ENCODE data around the gene PROS1. TPM values are rescaled to one million over a fixed set of nuclear protein-coding genes. Genes with fewer than 3 reads are reported as not detected.

PROS1 gene
- 16.9 and 19.2 TPM in 2 replicates for total RNA-seq

DNA sequence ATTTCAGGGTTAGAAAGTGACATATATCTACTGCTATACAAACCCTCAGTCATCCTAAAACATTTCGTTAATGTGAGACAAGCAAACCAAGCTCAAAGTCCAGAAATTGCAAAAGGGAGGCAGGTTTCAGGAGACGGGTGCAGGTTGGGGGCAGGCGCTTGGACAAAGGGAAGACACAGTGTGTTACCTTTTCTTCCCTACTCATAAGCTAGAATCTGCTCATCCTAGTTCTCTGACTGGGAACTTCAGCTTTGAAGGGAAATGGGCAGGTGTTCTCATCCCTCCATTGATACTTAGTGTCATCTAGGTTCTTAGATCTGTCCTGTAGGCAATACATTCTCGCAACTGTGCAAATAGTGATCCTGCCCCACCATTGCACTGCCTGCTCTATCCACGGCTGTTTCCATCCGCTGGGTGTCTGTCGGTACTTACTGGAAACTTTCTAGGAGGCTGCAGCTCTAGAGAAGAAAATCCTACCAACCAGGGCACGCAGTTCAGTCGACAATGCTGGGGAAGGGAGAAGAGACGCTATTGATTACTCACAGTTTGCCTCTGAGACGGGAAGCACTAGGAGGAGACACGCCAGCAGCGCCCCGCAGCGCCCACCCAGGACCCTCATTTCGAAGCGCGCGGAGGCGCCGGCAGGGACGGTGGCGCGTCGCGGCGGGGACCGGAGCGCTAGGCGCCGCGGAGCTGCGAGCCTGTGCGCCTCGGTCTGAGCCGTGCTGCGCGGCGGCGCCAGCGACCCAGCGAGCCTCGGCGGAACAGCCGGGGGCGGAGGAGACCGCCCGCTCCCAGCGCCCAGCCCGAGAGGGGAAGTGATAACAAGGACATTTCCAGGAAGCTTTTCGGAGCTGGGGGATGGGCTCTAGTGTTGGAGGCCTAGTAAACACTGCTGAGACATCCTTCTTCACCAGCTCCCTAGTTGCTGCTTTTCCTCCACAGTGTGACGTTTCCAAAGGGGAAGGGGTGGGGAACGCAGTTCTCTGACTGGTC, at the start of gene PROS1:
PROS1 (minus strand) TSS at position 766 of the 996 bp plus-strand sequence; CDS start at position 619, 147 bp downstream.

DNA sequence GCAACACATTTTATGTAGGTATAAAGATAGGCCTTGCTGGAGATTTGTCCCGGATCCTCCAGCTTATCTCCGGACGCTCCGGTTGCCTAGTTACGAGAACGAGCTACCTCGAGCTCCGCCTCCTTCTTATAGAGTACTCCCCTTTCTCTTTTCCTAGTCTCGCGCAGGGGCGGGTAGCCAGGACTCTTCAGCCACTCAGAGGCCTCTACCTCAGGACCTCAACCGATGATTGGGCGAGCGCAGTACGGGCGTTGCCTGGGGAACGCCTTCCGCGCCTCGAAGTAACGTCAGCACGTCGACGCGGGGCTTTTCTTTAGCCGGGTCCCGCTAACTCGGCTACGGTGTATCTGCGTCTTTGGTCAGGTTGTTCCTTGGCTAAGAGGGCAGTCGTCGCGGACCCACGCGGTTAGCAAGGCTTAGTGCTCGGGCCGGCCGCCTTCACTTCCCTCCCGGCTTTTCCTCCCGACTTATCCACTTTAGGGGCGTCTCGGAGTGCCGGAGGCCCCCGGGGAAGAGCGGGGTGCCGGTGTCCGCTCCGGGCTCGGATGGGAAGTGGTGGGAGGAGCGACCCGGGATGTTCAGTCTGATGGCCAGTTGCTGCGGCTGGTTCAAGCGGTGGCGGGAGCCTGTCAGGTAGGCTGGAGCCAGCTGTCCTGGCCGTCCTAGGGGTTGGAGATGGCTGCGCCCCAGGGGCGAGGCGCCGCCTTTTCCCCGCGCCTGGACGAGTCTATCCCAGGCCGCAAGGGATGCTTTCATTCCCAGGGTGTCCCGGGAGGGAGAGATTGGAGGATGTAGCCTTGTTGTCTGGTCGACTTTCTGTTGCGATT, 6.4 kb upstream of the PROS1 start, which contains the start of gene ARL13B:
ARL13B (plus strand) TSS at position 306 of the 827 bp plus-strand sequence; CDS start at position 575, 269 bp downstream.

Other genes starting within 250 kb of the PROS1 start
- 7.4 and 9.1 TPM in 2 replicates for gene ARL13B, start 6.3 kb upstream of the PROS1 start, total RNA-seq
- not detected in 2 replicates for gene STX19, start 54.7 kb upstream of the PROS1 start, total RNA-seq
- gene DHFR2, start 89.0 kb upstream of the PROS1 start, total RNA-seq: 4.3 and 4.8 TPM in 2 replicates
- gene NSUN3, start 89.2 kb upstream of the PROS1 start, total RNA-seq: 11.9 and 13.8 TPM in 2 replicates

Measured in smooth muscle cell of bladder (primary cell).